ENCODE results near the gene MYCBP2. TPM values are rescaled to one million over a fixed set of nuclear protein-coding genes. Genes with fewer than 3 reads are reported as not detected.

MYCBP2 gene
- total RNA-seq, 1 donor from 2014 or later = 58.4 TPM

GRCh38 chr13:77310579-77311279, 16.2 kb downstream of the MYCBP2 start:
- TF ChIP-seq CTCF (IDR thresholded peaks at IDR 0.05; ENCODE audit: unreplicated experiment) = no peak
- Mint-ChIP-seq H3K4me3 (ENCODE audit: low read depth) (no peak overlapping the region), H3K27me3 (no peaks in the 10 kb centered on the region), H3K36me3 (ENCODE audit: insufficient read depth) (no peaks in the 10 kb centered on the region), H3K27ac (no peak overlapping the region), H3K9me3 (ENCODE audit: low read depth) (peaks cover 4% of the 10 kb centered on the region), H3K4me1 (ENCODE audit: low read depth) (peaks cover 22% of the 10 kb centered on the region)
- DNase-seq (ENCODE audit: low spot score, unreplicated experiment) = no peak

GRCh38 chr13:77310161-77310560, 16.7 kb downstream of the MYCBP2 start:
- H3K9me3 Mint-ChIP-seq (ENCODE audit: low read depth) = peaks cover 6% of the 10 kb centered on the region
- H3K27ac Mint-ChIP-seq = no peak overlapping the region
- H3K4me3 Mint-ChIP-seq (ENCODE audit: low read depth) = no peak overlapping the region
- no peaks in the 10 kb centered on the region for H3K27me3 Mint-ChIP-seq
- peaks cover 22% of the 10 kb centered on the region for H3K4me1 Mint-ChIP-seq (ENCODE audit: low read depth)
- no peak for DNase-seq (ENCODE audit: low spot score, unreplicated experiment)
- H3K36me3 Mint-ChIP-seq (ENCODE audit: insufficient read depth) = peaks cover 1% of the 10 kb centered on the region
- no peak for TF ChIP-seq CTCF (IDR thresholded peaks at IDR 0.05; ENCODE audit: unreplicated experiment)

GRCh38 chr13:77309254-77309653, 17.6 kb downstream of the MYCBP2 start:
- Mint-ChIP-seq H3K4me3 (ENCODE audit: low read depth) (no peak overlapping the region), H3K36me3 (ENCODE audit: insufficient read depth) (peaks cover 4% of the 10 kb centered on the region), H3K27me3 (no peaks in the 10 kb centered on the region), H3K9me3 (ENCODE audit: low read depth) (peaks cover 10% of the 10 kb centered on the region), H3K4me1 (ENCODE audit: low read depth) (peaks cover 22% of the 10 kb centered on the region), H3K27ac (no peak overlapping the region)
- TF ChIP-seq CTCF (IDR thresholded peaks at IDR 0.05; ENCODE audit: unreplicated experiment) = no peak
- DNase-seq (ENCODE audit: low spot score, unreplicated experiment) = no peak

GRCh38 chr13:77306458-77306857, 20.4 kb downstream of the MYCBP2 start:
- Mint-ChIP-seq H3K9me3 (ENCODE audit: low read depth) (peaks cover 16% of the 10 kb centered on the region), H3K4me3 (ENCODE audit: low read depth) (no peak overlapping the region), H3K27me3 (no peaks in the 10 kb centered on the region), H3K36me3 (ENCODE audit: insufficient read depth) (peaks cover 7% of the 10 kb centered on the region), H3K4me1 (ENCODE audit: low read depth) (peaks cover 23% of the 10 kb centered on the region), H3K27ac (peak overlapping the region; percentile 25)
- no peak for DNase-seq (ENCODE audit: low spot score, unreplicated experiment)
- no peak for TF ChIP-seq CTCF (IDR thresholded peaks at IDR 0.05; ENCODE audit: unreplicated experiment)

- H3K4me1 Mint-ChIP-seq (ENCODE audit: low read depth) = peaks cover 25% of the 10 kb centered on the region
- H3K27ac Mint-ChIP-seq = no peak overlapping the region
- H3K36me3 Mint-ChIP-seq (ENCODE audit: insufficient read depth) = peaks cover 7% of the 10 kb centered on the region
These were observed 21.6 kb downstream of the MYCBP2 start for GRCh38 chr13:77305266-77305665.

More at GRCh38 chr13:77305266-77305665, 21.6 kb downstream of the MYCBP2 start:
- H3K27me3 Mint-ChIP-seq = no peaks in the 10 kb centered on the region
- no peak for DNase-seq (ENCODE audit: low spot score, unreplicated experiment)
- TF ChIP-seq CTCF (IDR thresholded peaks at IDR 0.05; ENCODE audit: unreplicated experiment) = no peak
- H3K4me3 Mint-ChIP-seq (ENCODE audit: low read depth) = no peak overlapping the region
- peaks cover 16% of the 10 kb centered on the region for H3K9me3 Mint-ChIP-seq (ENCODE audit: low read depth)

Data from progenitor cell of endocrine pancreas (in vitro differentiated cells).